Ovary (tissue), 9 donors: ENCODE data around the gene KRT24. TPM values are rescaled to one million over a fixed set of nuclear protein-coding genes. Genes with fewer than 3 reads are reported as not detected.

Experiments
- DNase-seq, 5 donors: peaks; one replicate each; pipeline ENCODE4 v3.0.0-alpha.2; 2019 to 2020
- H3K27ac ChIP-seq, 2 donors: fragments of 200-600 bp; one replicate each; pipeline versions ENCODE4 v1.5.1 to v1.8.0; 2019 to 2022
- H3K27me3 ChIP-seq: fragments of 200-600 bp; one replicate; pipeline ENCODE4 v1.8.0; 2022
- H3K36me3 ChIP-seq: fragments of 200-600 bp; sonication (generic); one replicate; pipeline ENCODE4 v1.5.1; 2019
- H3K4me1 ChIP-seq: one replicate; pipeline ENCODE4 v1.8.1; 2013; ENCODE audit warnings: mild to moderate bottlenecking, moderate library complexity; ENCODE audit not compliant: insufficient read depth
- H3K4me3 ChIP-seq: fragments of 200-600 bp; sonication (generic); one replicate; pipeline ENCODE4 v1.5.1; 2017
- H3K9me3 ChIP-seq, 2 donors: fragments of 200-600 bp in 1 of 2; sonication (generic) in 1 of 2; one replicate each; pipeline versions ENCODE4 v1.5.1 to v1.8.1; 2013 to 2019; ENCODE audit warnings: mild to moderate bottlenecking in 1 of 2, moderate library complexity in 1 of 2
- EP300 ChIP-seq: sonication (generic); formaldehyde crosslinking; IDR thresholded peaks from one replicate; pipeline ENCODE4 v1.6.1; 2017; ENCODE audit warnings: antibody characterized with exemption
- POLR2A ChIP-seq: fragments of 450-650 bp; IDR thresholded peaks from one replicate; pipeline ENCODE4 v1.6.1; 2017; ENCODE audit warnings: antibody characterized with exemption, mild to moderate bottlenecking, moderate library complexity
- WGBS, 3 donors: extraction: QIAGEN DNeasy Blood & Tissue Kit in 1 of 3; methylation state at CpG; one replicate each; pipeline versions ENCODE4 v1.1.5 to v1.1.7; 2013 to 2017; 5-methylcytosine and 5-hydroxymethylcytosine counted together
- intact Hi-C, 4 donors: fragments of 100-400 bp; cut with DNase I; formaldehyde crosslinking; loops; one replicate each; pipeline versions ENCODE4 v1.11.0 to v1.15.1; 2022 to 2023
- polyA plus RNA-seq, 2 donors: library from polyadenylated mRNA; stranded (reverse); fragments of 200-250 nt in 1 of 2; fragments of 350-450 nt in 1 of 2; fragmentation: Illumina TruSeq in 1 of 2; extraction: RNeasy Lipid Tissue Mini Kit (QIAGEN cat#74804) in 1 of 2; gene quantifications; one replicate each; pipeline ENCODE4 v1.2.3, GENCODE V29; 2013 to 2014
- total RNA-seq, 7 donors: library from RNA; depleted of rRNA in 2 of 7; stranded (reverse); fragments of >200 nt in 2 of 7; fragmentation: NEBNext Ultra II Directional in 3 of 7; extraction: Animal tissue kit (Norgen Biotek cat#: 25700) in 3 of 7; gene quantifications; one replicate each; pipeline versions ENCODE4 v1.1.0 to v1.2.4, GENCODE V29; 2016 to 2023
- TF ChIP-seq, protein P1 (sequence below), 3 donors: fragments of 450-650 bp in 2 of 3; fragments of 200-600 bp in 1 of 3; IDR thresholded peaks; one replicate each; pipeline versions ENCODE4 v1.5.1 to v1.8.0; 2016 to 2022; ENCODE audit warnings: antibody characterized with exemption in 3 of 3, mild to moderate bottlenecking in 1 of 3
- donor health status: DM: no; HTN: no; CAD: no; lungs with moderate emphysema.
- donor health status: DM: no; HTN: no; CAD: no.
- donor health status: Bipolar disorder and iron deficiency.
- donor health status: DM: yes; HTN: yes; CAD: no.
- donor health status: DM: no; HTN: no; CAD: no.
- donor health status: DM: yes; HTN: yes; CAD: no.

Gene KRT24
- total and polyA plus RNA-seq, 9 donors: not detected

DNA sequence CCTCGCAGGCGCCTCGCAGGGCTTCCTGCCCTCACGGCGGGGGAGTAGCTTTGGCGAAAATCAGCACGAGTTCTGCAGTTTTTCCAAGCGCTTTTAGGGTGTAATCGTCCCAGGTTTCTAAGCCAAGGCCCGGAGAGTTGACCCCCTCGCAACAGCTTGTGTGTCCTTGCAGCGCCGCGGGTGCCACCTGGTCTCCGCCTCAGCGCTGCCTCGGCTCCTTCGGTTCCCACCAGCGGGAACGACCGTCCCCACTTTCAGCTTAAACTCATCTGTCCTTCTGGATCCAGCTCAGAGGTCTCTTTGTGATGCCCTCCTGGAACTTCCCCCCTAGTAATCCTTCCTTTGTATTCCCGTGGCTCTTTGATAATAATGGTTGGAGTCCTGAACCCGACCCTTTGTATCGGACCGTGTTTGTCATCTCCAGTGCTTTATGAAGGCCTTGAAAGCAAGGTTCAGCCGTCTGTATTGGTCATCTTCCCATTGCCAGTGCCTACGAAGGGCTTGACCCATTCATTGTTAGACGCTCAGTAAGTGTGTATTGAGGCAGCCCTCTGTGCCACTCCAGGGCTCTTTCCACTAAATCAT lies 55.1 kb downstream of the KRT24 start:
- peak overlapping the region; percentile 92 to 96 for H3K27ac ChIP-seq
- peak overlapping the region; percentile 63 for H3K4me3 ChIP-seq
- H3K9me3 ChIP-seq: no peaks in the 10 kb centered on the region
- no peak for DNase-seq
- no peak for TF ChIP-seq POLR2A
- TF ChIP-seq EP300: no peak
- TF ChIP-seq, protein P1, sequence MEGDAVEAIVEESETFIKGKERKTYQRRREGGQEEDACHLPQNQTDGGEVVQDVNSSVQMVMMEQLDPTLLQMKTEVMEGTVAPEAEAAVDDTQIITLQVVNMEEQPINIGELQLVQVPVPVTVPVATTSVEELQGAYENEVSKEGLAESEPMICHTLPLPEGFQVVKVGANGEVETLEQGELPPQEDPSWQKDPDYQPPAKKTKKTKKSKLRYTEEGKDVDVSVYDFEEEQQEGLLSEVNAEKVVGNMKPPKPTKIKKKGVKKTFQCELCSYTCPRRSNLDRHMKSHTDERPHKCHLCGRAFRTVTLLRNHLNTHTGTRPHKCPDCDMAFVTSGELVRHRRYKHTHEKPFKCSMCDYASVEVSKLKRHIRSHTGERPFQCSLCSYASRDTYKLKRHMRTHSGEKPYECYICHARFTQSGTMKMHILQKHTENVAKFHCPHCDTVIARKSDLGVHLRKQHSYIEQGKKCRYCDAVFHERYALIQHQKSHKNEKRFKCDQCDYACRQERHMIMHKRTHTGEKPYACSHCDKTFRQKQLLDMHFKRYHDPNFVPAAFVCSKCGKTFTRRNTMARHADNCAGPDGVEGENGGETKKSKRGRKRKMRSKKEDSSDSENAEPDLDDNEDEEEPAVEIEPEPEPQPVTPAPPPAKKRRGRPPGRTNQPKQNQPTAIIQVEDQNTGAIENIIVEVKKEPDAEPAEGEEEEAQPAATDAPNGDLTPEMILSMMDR (IDR thresholded peaks at IDR 0.05): no peak
- H3K4me1 ChIP-seq: peaks cover 6% of the 10 kb centered on the region
- H3K27me3 ChIP-seq: no peaks in the 10 kb centered on the region
- intact Hi-C loops: no loop called here
- H3K36me3 ChIP-seq: no peaks in the 10 kb centered on the region
- WGBS, 3 donors: 2% methylated on average over 28 of the region's 28 CpGs

Other genes starting within 250 kb of the KRT24 start
- 1 to 10 TPM in 1 of 7 donors, under 1 TPM in 2, not detected in 4; 0.13 to 6.2 (median 0.95) TPM for gene TNS4, start 202.1 kb downstream of the KRT24 start, total RNA-seq
- under 1 TPM in 1 of 2 donors, not detected in 1; 0.13 TPM for gene TNS4, start 202.1 kb downstream of the KRT24 start, polyA plus RNA-seq
- 1 to 10 TPM in 2 of 7 donors, under 1 TPM in 3, not detected in 2; 0.23 to 2.5 (median 0.37) TPM for gene CCR7, start 138.3 kb downstream of the KRT24 start, total RNA-seq
- gene CCR7, start 138.3 kb downstream of the KRT24 start, polyA plus RNA-seq: under 1 TPM; 0.18 to 0.60 TPM
- gene SMARCE1, start 55.9 kb downstream of the KRT24 start, total RNA-seq: 100 to 1,000 TPM in 5 of 7 donors, 10 to 100 TPM in 2; 80.2 to 129 (median 112) TPM
- gene SMARCE1, start 55.9 kb downstream of the KRT24 start, polyA plus RNA-seq: 100 to 1,000 TPM; 109 to 158 TPM
- gene KRT222, start 38.6 kb downstream of the KRT24 start, total RNA-seq: under 1 TPM in 4 of 7 donors, not detected in 3; 0.20 to 0.57 (median 0.39) TPM
- 1 to 10 TPM in 1 of 2 donors, under 1 TPM in 1; 0.10 to 1.6 TPM for gene KRT222, start 38.6 kb downstream of the KRT24 start, polyA plus RNA-seq
- not detected for gene KRT25, start 51.6 kb upstream of the KRT24 start, total RNA-seq
- gene KRT25, start 51.6 kb upstream of the KRT24 start, polyA plus RNA-seq: not detected
- not detected for gene KRT26, start 68.4 kb upstream of the KRT24 start, total RNA-seq
- not detected for gene KRT26, start 68.4 kb upstream of the KRT24 start, polyA plus RNA-seq
- not detected for gene KRT27, start 78.8 kb upstream of the KRT24 start, total RNA-seq
- gene KRT27, start 78.8 kb upstream of the KRT24 start, polyA plus RNA-seq: not detected
- not detected for gene KRT28, start 96.2 kb upstream of the KRT24 start, total RNA-seq
- not detected for gene KRT28, start 96.2 kb upstream of the KRT24 start, polyA plus RNA-seq
- 10 to 100 TPM; 10.4 to 57.3 (median 39.4) TPM for gene KRT10, start 118.9 kb upstream of the KRT24 start, total RNA-seq
- 10 to 100 TPM; 16.2 to 35.2 TPM for gene KRT10, start 118.9 kb upstream of the KRT24 start, polyA plus RNA-seq
- gene KRT12, start 163.5 kb upstream of the KRT24 start, total RNA-seq: not detected
- gene KRT12, start 163.5 kb upstream of the KRT24 start, polyA plus RNA-seq: not detected
- 1 to 10 TPM in 1 of 7 donors, under 1 TPM in 2, not detected in 4; 0.27 to 4.2 (median 0.77) TPM for gene KRT20, start 181.5 kb upstream of the KRT24 start, total RNA-seq
- under 1 TPM in 1 of 2 donors, not detected in 1; 0.05 TPM for gene KRT20, start 181.5 kb upstream of the KRT24 start, polyA plus RNA-seq
- gene KRT23, start 233.9 kb upstream of the KRT24 start, total RNA-seq: 1 to 10 TPM in 3 of 7 donors, under 1 TPM in 2, not detected in 2; 0.22 to 5.0 (median 1.3) TPM
- under 1 TPM; 0.05 to 0.53 TPM for gene KRT23, start 233.9 kb upstream of the KRT24 start, polyA plus RNA-seq